ENCODE measurements around the gene GRN.

GRCh38 chr17:44375196-44376017 is 30.3 kb downstream of the GRN start:
- TF ChIP-seq EP300 (IDR thresholded peaks at IDR 0.05) (no peak), POLR2A (IDR thresholded peaks at IDR 0.05) (no peak)
